NOMO-1 treated with DMSO at 0.1 percent for 48 hours (cell line): ENCODE measurements around the gene RASGRF1.
A peak's percentile ranks its signal among the peaks of the same experiment; 100 is the strongest.

Experiments used
- DNase-seq: peaks from one replicate; lab custom pipeline; 2025; ENCODE audit not compliant: unreplicated experiment; lab: John Stamatoyannopoulos, UW

The RASGRF1 gene

DNA sequence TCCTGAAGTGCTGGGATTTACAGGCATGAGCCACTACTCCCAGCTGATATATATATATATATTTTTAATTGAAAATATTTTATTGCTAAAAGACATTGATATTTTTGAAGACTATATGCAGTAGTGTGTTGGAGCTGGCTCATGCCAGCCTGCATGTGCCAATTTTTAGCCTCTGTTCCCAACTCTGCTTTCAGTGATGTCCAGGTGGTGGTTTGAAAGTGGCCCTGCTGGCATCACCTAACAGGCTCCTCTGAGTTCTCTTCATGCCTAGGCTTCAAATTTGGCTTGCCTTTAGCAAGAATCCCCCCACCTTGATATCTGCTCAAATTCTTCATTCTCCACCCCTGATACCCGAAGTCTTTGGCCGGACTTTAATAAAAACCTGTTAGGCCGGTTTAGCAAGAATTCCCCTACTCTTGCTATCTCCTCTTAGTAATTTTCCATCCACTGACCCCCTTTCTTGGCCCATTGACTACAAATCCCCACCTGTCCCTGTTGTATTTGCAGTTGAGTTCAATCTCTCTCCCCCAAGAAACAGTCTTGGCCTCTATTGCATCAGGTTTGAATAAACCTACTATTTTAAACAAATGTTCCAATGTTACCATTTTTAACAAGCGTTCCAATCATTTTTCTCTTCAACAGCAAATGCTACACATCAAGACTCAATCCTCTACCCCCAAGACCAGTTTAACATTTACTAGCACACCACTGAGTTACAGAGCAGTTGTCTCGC, 121.9 kb downstream of the RASGRF1 start:
- no peak for DNase-seq

DNA sequence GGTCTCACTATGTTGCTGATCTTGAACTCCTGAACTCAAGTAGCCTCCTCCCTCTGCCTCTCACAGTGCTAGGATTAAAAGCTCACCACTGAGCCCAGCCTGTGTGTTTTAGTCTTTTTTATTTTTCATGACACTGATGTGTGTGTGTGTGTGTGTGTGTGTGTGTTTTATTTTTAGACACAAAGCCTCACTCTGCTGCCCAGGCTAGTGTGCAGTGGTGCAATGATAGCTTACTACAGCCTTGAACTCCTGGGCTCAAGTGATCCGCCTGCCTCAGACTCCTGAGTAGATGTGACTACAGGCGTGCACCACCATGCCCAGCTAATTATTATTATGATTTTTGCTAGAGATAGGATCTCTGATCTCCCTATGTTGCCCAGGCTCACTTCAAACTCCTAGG, 122.5 kb downstream of the RASGRF1 start:
- no peak for DNase-seq

GRCh38 chr15:78960308-78960707, 130.3 kb downstream of the RASGRF1 start:
- DNase-seq = no peak

- no peak for DNase-seq
These were observed 131.2 kb downstream of the RASGRF1 start for GRCh38 chr15:78959360-78959759.

- no peak for DNase-seq
These were observed 133.0 kb downstream of the RASGRF1 start for GRCh38 chr15:78957416-78958093.

DNA sequence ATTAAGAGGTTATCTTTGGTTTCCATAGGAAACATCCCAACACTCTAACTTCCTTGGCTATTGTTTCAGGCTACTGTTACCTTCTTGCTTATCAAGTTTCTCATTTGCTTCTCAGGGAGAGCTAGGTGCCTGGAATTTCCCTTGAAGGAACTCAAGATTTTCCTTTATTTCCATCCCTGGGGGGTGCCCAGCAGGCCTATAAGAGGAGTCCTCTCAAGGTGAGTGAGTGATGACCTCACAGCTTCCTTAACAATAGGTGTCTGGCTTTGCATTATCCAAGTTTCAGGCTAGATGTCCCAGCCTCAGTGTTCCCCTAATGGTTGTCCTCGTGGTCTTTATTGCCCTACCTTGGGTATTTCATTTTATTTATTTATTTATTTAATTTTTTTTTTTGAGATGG, 133.6 kb downstream of the RASGRF1 start:
- DNase-seq = no peak

GRCh38 chr15:78955355-78955754, 135.2 kb downstream of the RASGRF1 start:
- no peak for DNase-seq

GRCh38 chr15:78951841-78952238, 138.7 kb downstream of the RASGRF1 start:
- no peak for DNase-seq

DNA sequence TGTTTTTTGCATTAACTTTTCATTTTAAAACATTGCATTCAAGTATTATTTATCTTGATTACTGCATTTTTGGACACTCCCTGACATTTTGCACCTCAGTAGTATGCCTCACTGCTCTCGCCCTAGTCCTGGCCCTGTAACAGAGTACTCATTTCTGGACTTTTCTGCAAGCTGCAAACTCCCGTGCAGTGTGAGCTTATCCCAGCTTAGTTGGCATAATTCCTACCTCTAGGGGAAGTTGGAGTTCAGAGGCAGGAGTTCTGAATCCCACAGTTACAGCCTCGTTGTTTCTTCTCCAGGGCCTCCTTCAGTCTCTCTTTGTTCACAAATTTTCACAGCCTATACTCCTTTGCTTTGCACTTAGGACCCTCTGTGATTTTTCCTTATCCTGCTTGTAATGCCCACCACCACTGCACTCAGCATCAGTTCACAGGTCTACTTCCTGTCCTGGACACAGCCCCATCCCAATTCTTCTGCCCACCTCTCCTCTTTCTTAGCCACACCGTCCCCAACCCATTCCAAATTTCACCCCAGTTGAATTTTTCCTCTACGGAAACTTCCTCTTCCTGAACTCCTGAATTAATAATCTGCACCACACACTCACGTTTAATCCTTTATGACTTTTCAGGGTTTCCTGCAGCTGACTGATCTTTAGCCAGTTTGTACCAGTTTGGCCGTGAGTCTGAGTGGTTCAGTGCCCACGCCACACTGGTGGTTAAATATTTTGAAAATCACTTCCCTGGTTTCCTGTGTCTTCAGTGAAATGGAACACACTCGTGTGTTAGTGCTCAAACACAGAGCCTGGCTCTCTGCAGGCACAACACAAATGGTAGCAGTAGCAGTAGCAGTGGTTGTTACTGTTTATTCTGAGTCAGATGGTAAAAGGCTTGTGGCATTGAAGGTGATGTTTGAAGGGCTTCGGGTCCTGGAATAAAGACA, 139.4 kb downstream of the RASGRF1 start:
- DNase-seq = no peak

- no peak for DNase-seq
These were observed 140.2 kb downstream of the RASGRF1 start for GRCh38 chr15:78950343-78950742.

DNA sequence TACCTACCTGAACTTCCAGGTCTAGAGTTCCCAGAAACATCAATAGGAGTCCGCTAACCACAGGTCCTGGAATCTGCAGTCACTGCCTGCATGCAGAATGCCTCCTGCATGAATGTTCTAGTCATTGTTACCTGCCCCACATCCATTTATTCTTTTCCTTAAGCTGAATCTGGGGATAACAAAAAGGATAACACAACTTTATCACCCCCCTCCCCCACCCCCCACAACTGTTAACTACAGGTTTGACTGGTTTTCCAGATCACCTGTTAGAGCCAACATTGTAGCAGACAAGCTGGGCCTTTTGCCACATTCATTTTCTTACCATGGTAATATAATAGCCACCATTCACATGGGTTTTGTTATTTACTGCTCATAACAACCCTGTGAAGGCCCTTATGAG, 141.1 kb downstream of the RASGRF1 start:
- no peak for DNase-seq

- no peak for DNase-seq
These were observed 143.1 kb downstream of the RASGRF1 start for GRCh38 chr15:78947506-78947905.

DNA sequence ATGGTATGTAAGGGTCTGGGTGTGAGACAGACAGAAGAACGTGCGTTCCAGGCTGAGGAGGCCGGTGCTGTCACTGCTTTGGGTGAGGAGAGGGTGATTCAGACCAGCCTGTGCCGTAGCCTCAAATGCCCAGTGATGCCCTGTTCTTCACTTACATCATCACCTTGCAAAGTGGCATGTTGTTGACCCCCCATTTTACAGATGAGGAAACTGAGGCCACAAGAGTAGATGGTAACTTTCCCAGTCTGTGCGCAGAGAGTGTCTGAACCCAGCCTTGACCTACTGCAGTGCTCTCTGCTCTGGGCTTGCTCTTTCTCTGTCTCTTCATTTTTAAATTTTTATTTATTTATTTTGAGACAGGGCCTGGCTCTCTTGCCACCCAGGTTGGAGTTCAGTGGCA, 144.1 kb downstream of the RASGRF1 start:
- no peak for DNase-seq

GRCh38 chr15:78944669-78945407, 145.7 kb downstream of the RASGRF1 start, which contains the start of gene CTSH:
CTSH (minus strand) TSS chr15:78945046; CDS start chr15:78944981, 65 bp downstream.
- DNase-seq = peak; percentile 49

DNA sequence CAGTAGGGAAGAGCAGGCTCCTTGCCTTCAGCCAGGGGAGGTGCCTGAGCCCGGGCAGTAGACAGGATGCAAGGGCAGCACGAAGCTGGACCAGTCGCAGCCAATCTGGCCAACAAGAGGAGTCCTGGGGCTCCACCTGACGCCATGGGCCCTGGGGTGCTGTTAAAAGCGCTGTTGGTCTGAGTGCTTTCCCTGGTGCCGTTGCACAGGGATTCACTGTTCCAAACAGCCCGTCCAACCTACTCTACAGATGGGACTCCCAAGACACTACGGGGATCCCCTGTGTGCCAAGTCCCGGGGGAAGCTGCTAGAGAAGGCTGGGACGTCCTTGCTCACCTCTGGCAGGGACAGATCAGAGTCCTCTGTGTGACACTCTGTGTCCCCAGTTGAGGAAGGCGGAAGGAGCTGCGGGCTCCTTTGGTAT, 146.4 kb downstream of the RASGRF1 start:
- no peak for DNase-seq

- DNase-seq = no peak
These were observed 146.9 kb downstream of the RASGRF1 start for GRCh38 chr15:78943692-78944091.

DNA sequence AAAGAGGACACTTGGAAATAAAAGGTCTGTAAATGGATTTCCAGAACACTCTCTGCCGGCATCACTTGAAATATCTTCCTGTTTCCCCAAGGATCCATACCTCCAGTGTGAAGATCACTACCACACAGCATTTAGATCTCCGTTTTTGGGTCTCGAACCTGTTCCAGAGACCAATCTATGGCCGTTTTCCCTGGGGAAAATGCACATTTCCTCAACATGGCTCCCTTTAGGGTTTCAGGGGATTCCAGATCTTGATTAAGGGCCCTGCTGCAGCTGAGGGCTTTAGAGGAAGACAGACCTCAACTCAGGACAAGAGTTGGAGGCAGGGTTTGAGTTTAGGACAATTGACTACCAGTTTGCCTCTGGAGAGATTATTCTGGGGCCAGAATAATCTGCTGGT, 147.8 kb downstream of the RASGRF1 start:
- DNase-seq = no peak

DNA sequence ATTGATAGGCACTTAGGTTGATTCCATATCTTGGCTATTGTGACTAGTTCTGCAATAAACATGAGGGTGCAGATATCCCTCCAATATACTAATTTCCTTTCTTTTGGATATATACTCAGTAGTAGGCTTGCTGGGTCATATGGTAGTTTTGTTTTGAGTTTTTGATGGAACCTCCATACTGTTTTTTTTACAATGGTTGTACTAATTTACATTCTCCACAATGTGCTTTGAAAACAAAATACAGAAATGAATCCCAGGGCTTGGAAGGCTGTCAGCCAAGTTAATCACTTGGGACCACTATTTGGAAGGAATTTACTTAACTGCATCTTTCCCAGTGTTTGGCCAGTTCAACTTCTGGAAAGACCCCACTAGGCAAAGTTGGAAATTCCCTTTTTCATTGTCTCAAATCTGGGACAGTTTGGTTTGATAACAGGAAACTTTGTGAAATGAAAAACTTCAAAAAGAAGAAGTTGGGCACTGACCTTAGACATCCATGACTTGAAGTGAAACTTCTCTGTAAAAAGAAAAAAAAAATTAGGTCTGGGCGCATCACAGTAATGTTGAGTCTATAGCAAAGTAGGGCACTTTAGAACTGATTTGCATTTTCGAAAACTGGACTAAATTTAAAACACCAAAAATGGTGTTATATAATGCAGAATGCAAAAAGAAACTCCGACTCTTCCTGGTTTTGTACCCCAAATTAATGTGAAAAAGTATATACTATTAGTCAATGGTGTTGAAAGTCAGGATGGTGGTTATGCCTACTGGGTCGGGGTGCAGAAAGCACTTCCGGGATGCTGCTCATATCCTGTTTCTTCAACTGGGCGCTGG, 151.7 kb downstream of the RASGRF1 start:
- DNase-seq = peak; percentile 77

DNA sequence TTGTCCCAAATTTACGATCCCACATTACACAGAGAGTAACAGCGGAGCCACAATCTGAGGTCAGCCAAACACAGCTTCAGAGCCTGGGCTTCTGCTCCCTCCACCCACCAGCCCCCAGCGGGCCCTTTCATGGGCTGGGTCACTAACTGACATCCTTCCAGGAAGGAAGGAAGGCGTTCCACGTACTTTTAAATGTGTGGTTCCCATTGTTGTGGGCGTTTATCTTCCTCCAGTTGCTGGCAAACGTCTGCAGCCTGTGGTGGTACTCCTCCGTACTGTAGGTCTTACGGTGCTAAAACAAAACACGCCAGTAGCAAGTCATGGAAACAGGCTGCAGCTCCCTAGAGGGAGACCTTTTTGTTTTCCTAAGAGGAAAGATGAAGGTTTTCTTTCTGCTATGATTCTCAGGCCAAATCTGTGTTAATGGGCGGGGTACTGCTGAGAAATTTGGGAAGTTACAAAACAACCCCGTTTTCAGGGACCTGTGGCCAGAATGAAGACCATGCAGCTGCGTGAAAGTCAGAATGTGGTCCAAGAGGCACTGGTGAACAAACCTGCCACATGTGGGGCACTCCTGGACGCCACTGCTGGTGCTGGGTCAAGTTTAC, 153.3 kb downstream of the RASGRF1 start:
- DNase-seq = no peak

- DNase-seq = no peak
These were observed 155.9 kb downstream of the RASGRF1 start for GRCh38 chr15:78934655-78935023.
